Activated T-cell treated with anti-CD3 and anti-CD28 coated beads for 4 hours (primary cell): ENCODE measurements around the gene COL25A1.

ENCODE experiments used
- DNase-seq: peaks from one replicate; pipeline ENCODE4 v3.0.0-alpha.2; 2020

The COL25A1 gene

DNA sequence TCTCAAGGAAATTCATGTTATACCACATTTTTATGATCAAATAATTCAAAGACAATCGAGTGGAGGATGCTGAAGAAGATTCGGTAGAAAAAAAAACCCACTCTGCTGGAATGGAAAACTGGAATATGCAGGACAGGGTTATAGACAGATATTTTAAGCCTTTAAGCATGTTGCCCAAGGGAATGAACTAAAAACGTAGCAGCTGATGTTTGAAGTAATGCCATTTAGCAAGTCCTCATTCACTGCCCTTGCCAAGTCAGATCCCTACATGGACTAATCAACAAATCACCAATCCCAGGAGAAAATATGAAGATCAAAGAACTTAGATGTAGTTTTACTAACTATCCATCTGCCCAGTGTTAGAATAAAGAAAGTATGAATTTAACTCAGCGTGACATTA, 464.0 kb downstream of the COL25A1 start:
- DNase-seq: no peak

DNA sequence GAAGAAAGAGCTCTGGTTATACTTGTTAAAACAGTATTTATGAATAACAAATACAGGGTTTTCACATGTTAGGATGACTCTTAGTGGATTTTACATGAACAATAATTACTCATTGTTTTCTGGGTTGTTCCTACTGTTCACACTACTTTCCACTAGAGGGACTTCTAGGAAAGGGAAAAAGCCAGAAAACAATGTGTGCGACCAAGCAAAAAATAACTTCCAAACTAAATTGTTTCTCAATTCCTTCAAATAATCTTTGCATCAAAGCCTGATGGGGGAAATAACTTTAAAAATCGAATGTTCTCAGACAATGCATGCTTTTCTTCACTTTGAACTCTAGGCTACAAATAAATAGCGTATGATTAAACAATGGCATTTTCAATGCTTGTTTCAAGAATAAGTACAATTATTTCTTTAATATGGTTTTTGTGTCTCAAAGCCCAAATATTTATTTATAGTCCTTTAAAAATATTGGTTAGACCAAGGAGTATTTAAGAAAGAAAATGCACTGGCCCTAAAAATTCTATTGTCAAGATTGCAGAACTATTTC, 467.5 kb downstream of the COL25A1 start:
- DNase-seq: no peak

DNA sequence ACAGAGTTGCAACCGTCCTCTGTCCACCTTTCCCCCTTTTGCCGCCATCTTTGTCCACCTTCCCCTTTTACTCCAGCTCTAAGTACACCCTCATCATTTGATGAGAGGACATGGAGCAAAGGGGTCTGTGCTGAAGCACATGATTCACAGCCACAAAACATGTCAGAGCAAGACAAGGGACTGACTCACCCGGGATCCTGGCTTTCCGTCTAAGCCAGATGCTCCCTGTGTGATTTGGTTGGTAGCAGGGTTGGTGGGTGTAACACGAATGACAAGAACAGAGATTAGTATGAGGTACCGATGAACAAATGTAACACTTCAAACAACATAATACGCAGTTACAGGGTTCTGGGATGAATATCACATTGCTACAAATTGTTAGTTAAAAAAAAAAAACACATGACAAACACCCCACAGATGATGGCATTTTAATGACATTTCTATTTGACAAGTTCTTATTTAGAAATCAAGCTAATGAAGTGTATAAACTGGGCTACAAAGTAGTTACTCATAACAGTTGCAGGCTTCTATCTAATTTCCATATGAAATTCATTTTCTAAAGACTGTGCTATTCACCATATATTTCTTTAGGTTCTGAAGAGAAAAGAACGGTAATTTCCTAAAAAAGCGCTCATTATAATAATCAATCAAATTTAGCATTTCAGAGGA, 468.2 kb downstream of the COL25A1 start:
- DNase-seq: no peak

DNA sequence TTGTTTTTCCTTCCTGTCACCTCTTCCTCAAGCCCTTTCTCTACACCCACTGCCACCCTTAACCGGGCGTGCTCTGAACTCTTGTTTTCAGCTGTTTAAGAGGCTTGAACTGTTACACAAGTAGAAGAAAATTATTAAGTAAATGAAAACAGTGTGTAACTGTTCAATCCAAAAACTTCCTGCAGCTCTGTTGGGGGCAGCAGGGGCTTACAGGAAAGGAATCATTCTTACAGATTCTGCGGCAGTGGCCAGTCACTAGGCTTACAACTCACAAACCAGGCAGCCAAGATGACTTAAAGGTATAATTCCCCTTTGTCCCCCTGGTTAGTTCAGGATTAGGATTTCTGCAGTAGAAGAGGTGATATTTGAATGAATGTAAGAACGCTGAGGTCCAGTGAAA, 469.4 kb downstream of the COL25A1 start:
- no peak for DNase-seq

DNA sequence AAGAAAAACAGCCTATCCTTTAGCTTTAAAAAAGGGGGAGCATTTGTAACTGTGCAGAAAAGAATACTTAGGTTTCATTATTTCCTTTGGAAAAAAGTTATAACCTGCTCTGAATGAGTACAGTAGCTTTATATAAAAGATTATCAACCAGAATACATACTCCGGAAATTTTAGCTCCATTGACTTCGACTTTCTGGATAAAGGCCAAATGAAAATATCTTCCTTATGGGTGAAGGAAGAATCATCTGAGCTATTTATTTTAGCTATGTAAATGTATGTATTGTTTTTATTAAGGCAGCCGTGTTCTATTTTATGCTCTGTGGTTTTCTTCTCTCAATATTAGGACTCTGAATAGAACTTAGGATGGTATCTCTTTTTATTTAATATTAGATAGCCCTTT, 470.6 kb downstream of the COL25A1 start:
- DNase-seq: no peak

DNA sequence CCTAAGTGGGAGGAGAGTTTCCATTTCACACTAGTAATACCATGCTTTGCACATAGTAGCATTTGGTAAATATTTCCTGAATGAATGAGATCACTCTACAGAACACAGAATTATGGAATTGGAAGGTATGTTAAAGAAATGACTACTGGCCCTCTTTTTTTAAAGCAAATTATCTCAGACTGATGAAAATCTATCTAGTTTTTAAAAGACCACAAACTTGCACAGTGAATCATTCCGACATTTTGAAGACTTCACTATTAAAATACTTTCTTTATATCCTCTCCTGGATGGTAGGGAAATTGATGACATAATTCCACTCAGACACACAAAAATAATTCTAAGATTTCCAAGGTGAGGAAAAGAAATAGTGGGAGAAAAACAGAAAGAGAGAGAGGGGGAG, 471.2 kb downstream of the COL25A1 start:
- DNase-seq: no peak

DNA sequence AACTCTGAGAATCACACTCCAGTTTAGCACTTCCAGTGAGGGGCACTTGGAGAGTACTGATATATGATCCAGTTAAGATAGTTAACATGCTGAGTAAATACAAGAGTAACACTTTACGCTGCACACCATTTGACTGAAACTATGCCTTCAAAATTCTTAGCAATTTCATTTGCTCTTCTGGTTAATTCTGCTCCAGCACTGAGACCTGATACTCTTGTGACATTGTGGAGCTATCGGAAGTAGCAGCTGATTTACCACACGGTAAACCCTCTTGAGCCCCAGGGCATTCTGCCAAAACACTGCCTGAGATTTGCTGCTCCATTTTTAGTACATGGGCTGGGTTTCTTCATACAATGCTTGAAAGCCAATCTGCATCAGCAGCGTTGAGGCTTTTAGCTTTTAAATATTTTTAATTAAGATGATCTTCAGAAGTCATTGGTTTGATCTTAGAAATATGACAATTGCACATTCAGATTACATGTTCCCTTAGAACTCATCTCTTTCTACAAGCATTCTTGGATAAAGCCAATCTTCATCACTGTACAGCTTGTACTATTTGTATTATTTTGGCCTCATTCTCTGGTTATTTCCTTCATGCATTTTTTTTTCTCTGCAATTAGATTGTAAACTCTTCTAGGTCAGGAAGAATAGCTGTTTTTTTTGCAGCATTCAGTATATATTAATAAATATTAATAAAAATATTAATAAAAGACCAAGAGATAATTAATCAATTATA, 471.8 kb downstream of the COL25A1 start:
- no peak for DNase-seq

DNA sequence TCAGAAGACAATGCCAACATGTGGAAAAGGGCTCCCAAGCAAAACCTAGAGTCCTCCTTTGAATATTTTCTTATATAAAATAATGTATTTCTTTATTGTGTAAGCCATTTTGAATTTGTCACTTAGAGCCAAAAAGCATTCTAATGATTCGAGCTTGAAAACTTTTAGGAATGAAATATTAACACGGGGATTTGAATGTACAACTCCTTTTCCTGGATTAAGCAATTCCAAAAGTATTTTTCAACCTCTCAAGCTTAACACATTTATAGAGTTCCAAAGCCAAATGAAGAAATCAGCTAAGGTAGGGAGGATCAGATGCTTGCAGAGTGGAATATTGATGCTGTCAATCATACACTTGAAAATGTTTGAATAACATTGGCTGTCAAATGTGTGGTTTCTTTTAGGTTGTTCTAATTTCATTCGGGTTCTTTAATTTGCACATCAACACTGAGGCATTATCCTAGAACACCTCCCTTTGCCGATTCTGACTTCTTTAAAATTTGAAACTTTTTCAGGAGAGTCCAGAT, 472.4 kb downstream of the COL25A1 start:
- no peak for DNase-seq

DNA sequence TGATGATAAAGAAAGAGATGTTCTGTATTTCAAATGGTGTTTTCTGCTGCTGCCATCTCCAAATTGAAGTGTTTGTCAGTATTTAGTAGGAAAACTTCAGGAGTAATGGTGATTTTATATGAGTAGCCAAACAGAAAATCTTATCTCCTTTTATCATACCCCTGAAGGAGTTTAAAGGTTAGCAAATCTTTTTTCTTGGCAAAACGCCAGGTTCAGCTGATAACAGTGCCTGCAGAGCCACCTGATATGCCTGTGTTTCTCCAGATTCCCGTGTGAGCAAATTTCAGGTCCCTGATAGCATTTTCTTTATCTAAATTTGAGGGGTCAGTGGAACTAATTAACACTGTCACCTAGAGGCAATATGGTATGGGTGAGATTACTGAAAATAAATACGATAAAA, 473.8 kb downstream of the COL25A1 start:
- DNase-seq: no peak

DNA sequence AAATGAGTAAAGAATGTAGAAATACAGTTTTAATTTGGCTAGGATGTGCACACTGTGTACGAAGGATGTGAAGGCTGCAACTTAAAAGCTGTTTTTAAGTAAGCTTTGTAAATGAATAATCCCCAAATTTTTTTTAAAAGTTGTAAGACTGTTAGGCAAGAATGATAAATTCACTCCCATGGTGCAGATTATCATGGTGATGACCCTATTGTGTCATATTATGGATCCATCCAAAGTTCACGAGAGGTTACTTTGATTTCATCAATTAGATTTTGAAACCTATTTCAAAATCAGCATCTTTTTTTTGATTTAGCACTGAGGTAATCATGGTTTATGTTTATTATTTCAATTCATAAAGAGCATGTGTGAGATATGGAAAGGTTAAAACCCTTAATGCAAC, 476.7 kb downstream of the COL25A1 start:
- no peak for DNase-seq

DNA sequence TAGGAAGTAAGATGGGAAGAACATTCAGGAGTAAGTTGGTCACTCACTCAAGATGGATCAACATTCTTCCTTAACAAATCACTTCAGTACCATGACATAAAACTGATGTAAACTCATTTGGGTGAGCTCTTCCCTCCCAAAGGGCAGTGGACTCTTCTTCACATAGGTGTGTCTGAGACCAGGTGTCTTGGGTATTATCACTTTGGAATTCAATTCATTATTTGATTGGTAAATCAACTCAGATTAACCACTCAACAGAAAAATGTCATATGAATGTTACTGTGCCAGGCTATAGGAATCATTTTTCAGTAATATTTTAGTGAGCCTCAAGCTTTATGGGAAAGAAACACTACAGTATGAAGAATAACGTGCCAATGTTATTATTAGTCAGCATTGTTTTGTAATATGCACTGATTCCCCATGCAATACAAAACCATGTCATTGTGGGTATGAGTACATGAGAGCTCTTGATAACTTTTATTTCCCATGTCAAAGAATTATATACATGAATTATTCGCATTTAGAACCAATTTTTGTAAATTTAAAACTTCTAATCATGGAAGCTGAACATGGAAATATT, 481.0 kb downstream of the COL25A1 start:
- DNase-seq: no peak

DNA sequence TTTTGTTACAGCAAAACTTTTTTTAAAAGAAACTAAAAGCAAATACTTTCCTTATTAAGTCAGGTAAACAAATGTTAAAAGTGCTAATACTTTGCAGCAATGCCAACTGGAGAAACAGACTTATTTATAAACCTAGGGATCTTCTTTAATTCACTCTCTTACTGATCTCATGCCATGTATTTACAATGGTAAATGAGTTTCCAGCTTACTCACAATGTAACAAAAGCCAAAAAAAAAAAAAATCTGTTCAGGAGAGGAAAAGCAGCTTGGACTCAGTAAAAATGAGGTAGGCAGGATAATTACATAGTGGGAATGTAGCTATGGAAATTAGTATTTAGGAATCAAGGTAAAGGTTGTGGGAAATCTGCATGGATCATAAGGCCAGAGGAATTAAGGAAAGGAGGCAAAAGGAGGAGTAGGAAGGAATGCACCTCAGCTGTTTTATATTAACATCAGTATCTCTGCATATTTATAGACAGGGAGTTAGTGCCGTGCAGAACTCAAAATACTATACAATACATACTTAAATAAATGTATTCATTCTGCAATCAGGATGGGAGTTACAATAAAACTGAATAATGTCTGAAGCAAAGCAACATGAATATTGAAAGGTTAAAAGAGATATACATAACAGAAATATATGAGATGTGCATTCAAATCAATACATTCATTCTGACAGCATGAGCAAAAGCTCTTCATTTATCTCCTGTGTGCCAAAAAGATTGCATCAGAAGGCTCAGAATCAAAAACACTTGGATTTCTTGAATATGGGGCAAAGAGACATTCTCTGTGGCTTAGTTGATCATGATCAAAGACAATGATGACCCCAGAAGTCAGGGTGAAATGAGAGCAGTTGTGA, 481.7 kb downstream of the COL25A1 start:
- DNase-seq: no peak

DNA sequence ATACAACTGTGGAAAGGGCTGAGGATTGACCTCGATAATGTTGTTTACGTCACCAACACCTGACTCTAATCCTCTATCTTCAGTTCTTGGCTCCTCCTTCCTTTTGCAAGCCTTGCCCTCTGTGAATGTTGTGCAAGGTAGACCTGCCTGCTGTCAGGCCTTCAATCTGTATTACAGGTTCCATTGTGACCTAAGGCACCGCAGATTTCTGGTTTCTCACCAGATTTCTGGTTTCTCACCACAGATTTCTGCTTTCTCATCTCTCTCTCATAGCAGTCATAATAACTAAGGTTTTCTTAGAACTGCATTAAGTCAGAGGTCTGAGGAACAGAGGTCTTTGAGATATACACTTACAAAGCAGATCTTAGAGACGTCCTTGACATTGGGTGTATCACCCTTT, 488.1 kb downstream of the COL25A1 start:
- no peak for DNase-seq

DNA sequence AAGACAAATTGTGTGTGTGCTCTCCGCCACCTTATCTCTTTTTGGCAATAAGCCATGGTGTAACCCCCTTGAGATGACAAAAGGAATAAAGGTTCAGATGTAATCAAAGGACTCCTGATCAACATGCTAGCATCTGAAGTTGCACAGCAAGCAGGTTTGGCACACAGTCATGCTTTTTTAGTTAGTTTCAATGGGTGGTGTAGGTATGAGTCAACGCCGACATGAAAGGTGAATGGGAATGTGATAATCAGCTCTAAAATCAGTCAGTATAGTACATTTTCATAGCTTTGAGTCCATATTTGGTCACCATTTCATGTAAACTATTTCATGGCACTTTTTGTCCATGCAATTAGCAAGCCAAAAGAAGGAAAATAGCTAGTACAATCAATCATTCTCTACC, 489.2 kb downstream of the COL25A1 start:
- no peak for DNase-seq

DNA sequence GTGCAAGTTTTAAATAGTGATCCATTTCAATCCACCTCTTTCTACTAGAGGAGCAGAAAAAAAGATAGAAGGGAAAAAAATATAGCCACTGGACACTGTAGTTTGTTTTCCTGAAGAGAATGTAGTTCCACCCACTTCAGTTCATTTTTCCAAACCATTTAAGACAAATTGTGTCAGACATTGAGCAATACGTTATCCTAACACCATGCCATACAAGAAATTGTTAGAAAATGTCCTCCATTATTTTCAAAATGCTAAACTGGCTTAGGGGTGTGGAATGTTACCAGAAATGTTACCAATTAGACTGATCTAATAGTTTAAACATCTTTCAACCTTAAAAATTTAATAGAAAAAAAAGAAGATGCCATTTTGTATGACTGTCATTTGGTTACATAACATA, 491.0 kb downstream of the COL25A1 start:
- DNase-seq: no peak

DNA sequence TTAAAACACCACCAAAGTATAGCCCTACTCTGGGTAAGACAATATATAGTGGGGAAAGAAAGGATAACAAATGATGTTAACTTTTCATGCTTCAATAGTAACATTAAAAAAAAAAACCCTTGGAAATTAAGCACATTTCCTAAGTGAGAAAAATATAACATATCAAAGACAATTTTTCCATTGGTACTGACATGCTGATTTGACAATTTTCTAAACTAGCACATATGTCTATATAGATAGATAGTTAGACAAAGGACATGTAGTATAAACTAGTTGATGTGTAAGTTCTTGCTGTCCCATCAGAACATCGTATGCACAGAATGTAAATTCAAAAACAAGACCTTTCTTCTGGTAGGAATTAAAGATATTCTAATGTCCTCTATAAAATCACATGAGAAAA, 492.4 kb downstream of the COL25A1 start:
- DNase-seq: no peak

DNA sequence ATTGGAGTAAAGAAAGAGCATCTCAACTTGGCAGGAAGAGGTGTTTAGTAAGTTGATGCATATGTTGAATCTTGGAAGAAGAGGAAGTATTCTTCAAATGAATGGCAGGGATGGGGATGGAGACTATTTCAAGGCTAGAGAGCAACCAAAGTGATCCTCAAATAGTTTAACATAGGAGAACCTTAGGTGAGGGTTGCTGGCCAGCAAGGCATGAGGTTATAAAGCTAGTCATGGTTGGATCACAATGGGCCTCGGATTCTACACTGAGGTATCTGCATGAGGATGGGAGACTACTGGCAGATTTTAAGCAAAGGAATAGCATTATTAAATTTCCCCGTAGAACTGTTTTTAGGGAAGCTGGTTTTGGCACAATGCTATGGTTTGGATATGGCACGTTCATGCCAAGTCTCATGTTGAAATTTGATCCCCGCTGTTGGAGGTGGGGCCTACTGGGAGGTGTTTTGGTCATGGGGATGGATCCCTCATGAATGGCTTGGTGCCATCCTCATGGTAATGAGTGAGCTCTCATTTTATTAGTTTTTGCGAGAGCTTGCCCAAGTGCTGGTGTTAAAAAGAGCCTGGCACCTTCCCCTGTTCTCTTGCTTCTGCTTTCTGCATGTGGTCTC, 497.7 kb downstream of the COL25A1 start:
- no peak for DNase-seq

DNA sequence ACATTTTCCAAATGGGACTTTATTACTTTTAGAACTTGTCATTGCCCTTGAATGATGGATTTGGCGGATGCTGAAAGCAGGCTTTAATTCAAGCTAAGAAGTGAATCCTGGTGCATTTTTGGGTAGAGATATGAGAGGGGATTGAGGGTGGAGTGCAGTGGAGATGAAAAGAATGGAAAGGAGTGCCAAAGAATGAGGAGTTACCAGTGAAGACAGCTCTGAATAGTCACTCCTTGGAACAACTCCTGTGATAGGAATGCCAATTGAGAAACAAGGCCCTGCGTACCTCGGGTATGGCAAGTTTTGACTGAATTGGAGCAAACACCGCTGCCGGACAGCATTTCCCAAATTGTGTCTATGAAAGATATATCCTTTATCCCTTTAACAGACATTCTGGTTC, 503.2 kb downstream of the COL25A1 start:
- no peak for DNase-seq

DNA sequence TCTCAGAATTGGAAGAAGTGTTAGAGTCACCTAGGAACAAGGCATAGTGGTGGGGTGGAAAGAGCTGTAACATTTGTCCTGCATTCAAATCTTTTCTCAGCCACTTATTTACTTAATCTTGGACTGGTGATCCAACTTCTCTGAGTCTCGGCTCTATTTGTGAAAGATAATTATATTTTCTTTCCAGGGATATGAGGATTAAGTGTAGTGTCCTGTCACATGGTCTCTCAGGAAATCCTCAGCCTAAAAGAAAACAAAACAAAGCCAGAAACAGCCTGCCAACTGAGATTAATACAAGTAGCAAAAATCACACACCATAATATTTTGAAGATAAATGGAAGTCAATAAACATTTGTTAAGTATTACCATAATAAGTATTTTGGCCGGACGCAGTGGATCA, 506.3 kb downstream of the COL25A1 start:
- DNase-seq: no peak

DNA sequence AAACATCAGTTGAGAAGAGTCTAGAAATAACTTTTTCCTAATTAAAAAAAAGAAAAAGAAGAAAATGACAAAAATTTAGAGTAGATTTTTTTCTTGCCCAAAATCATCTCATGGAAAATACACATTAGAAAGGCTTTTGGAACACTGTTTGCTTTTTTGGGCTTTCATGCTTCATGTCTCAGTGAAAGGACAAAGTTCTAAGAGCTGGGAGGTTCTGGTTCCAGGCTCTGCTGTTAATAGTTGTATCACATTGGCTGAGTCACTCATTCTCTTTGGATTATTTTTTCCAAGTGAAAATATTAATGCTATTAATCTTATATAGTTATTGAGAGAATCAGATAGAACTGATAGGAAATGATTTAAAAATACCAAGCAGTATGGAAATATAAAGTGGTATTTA, 506.7 kb downstream of the COL25A1 start:
- no peak for DNase-seq

DNA sequence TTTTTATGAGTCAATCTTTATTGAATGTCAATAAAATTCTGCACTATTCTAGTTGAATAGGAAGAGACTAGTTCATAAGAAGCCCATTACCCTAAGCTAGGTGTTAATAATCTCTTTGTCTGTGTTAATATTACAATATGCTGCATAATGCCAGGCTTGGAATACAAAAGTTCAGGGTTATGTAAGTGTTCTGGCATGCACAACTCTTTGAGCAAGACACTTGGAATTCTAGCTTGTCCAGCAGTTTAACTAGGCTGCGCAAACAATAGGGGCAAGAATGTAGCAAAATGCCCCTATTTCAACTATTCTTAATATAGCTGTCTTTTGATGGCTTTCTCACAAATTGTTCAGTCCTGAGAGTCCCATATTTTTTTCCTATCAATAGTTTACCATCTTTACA, 508.3 kb downstream of the COL25A1 start:
- DNase-seq: no peak

DNA sequence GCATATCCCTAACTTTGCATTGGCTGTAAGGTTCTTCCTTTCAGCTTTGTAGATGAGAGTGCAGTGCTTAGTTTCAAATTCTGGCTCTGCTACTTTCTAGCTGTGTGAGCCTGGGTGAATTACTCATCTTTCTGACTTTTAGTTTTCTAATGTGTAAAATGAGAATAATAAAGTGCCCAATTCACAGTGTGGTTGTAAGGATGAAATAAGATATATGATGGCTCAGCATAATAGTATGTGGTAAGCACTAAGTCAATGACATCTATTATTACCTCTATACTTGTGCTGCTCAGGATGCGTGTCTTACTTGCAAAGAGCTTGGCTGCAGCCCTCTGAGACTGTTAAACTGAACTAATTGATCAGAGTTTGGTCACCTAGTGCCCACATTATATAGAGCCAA, 509.0 kb downstream of the COL25A1 start:
- no peak for DNase-seq

DNA sequence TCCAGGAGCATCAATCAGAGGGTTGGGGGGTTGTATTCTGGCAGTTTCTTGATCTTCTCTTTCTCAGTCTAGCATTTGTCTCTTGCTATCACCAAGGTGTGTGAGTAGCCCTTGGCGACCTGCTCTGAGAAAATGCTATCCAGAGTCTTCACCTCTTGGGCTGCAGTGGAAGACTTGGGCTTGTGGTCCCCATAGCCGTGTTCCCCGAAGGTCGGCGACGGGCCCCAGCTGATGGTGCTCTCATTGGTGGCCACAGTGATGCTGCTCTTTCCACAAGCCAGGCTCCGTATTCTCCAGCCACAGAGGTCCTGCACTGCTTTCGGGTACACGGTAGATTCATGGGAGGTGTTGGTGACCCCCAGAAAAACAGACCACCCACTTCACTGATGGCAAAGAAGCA, 513.7 kb downstream of the COL25A1 start:
- DNase-seq: no peak
